NCI-H1694 (cell line): ENCODE measurements around the gene CACNA2D1.

Experiments used
- DNase-seq: peaks from one replicate; lab custom pipeline; 2025; lab: John Stamatoyannopoulos, UW

The CACNA2D1 gene

DNA sequence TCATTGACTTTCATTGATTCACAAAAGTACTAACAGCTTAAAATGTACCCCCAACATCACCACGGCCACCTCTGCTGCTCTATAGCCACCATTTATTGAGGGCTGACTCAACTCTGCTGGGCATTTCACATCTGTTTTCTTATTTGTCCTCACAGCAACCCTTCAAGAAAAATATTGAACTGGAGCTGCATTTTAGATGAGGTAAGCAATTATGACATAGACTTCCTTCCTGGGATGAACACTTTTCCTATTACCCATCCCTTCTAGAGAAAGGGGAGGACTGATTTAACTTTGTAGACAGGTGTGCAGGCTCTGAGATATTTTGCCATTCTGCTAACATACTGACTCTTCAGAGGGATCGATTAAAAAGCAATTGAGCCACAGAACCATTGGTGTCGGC lies 217.4 kb downstream of the CACNA2D1 start:
- DNase-seq = no peak

DNA sequence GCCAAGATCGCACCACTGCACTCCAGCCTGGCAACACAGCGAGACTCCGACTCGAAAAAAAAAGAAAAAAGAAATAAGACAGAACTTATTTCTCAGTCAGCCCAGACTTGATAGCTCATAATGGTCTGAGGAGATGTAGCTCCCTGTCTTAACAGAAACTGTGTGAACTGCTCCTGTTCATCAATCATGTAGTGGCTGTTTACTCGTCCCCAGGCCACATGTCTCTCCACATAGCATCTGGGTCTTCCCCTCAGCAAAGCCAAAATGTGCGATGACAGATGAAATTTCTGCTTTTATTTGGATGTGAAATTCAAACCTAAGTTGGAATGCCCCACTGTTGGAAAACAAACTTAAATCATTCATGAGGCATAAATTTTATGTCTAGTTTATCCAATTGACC lies 219.0 kb downstream of the CACNA2D1 start:
- DNase-seq = peak; percentile 32

DNA sequence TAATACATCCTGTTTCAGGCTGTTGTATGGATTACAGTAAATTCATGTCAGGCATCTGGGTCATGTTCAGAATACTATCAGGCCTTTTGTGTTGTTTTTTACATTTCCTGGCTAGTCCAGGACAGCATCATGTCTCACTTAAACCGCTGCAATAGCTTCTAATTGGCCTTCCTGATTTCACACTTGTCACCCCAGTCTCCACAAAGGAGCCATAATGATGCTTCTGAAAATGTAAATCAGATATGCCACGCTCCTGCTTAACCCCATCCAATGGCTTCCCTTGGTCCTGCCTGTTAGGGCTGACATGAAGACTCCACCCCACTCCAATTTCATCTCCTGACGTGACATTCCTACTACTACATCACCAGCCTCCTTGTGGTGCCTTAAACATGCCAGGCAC lies 220.0 kb downstream of the CACNA2D1 start:
- DNase-seq = no peak

DNA sequence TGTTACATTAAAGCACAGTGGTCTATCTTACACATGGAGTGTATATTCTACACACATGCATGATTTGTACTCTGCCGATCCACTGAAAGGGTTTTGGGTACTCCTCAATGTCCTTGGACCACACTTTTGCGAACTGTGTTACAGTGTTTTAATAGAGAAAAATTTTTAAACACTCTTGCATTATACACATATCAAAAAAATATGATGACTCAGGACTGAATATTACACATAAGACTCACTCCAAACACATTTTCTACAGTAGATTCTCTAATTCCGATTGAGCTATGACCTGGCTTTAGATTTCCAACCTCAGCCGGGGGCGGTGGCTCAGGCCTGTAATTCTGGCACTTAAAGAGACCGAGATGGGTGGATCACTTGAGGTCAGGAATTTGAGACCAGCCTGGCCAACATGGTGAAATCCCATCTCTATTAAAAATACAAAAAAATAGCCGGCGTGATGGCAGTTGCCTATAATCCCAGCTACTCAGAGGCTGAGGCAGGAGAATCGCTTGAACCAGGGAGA lies 222.4 kb downstream of the CACNA2D1 start:
- DNase-seq = no peak

DNA sequence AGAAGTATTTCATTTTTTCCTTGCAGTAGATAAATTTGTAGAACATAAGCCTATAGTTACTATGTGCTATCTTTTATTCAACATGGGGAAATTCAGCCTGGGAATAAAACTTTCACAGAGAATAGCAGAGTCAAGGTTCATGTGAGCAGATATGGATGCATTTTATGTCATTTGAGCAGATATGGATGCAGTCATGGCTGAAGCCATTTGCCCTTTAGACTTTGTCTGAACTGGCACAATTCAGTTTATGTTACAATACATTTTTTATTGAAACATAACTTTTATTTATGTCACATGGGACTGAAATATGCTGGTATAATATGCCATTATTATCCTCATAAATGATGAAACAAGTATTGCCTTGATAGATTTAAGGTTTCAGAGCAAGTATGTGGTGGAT lies 231.1 kb downstream of the CACNA2D1 start:
- no peak for DNase-seq

DNA sequence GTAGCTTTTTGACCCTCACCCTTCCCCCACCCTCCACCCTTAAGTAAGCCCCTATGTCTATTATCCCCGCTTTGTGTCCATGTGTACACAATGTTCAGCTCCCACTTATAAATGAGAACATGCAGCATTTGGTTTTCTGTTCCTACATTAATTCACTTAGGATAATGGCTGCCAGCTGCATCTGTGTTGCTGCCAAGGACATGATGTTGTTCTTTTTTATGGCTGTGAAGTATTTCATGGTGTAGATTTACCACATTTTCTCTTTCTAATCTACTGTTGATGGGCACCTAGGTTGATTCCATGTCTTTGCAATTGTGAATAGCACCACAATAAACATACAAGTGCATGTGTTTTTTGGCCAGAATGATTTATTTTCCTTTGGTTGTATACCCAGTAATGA lies 232.2 kb downstream of the CACNA2D1 start:
- DNase-seq = no peak

DNA sequence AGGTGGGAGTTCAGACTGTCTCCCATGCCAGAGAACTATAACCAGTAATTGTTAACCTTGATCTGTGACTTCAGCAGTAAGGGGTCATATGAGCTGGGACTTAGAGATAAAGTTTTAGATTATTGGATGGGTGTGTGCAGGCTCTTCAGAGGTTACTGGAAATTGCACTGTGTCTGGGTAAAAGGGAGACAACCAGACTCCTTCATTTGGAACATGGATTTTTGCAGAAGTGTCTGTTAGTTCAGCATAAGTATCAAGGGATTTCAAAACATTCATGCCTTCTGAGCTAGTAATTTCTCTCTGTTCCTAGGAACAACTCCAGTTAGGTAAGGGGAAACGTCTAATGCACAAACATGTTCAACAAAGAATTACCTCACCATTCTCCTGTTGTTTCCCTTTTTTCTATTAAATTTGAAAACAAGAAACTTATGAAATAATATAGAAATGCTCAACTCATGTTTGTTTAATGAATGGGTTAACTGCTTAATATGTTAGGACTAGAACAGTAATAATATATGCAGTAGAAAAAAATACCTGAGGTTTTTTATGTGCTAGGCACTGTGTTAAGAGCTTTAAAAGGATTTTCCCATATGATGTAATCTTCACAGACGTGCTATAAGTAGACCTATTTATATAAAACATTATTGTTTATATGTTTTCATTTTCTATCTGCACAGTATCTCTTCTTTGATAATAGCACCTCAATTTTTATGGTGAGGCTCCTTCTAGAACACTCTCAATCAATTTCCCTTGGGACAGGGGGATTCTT lies 233.0 kb downstream of the CACNA2D1 start:
- no peak for DNase-seq

DNA sequence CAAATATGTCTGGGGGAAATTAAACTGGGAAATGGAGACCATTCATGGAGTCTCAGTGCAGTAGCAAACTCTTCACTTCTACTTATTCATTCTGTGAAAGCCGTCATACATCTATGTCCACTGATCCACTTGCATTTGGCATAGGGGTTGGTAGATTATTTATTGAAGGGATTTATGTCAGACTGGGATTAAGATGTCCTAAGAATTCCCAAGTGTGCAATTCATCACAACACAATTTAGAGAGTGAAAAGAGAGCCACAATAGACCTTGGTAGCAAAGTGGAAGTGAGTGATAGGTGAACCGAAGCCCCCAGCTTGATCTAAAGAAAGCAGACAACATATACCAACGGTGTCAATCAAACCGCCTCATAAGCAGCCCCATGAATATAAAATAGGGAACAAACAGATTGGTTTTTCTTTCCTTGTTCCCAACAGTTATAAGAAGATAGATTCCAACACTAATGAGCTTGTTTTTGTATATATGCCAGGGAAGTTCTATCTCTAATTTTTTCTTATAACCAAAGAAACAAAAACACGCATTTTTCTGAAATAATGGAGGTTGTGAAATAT lies 234.3 kb downstream of the CACNA2D1 start:
- no peak for DNase-seq

DNA sequence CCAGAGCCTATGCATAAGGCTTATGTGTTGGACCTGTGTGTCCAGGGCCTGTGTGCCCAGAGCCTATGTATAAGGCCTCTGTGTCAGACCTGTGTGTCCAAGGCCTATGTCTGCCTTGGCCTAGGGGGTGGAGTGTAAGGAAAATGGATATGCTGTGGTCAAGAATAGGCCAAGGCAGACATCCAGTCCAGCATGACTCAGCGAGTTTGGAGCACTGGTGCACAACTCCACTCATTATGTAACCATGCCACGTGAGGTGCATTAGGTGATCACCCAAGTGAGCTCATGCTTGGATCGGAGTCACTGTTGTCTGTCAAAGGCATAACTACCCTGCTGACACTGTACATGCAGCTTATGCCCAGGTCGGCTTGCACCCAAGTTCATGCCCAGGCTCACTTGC lies 238.9 kb downstream of the CACNA2D1 start:
- DNase-seq = no peak

DNA sequence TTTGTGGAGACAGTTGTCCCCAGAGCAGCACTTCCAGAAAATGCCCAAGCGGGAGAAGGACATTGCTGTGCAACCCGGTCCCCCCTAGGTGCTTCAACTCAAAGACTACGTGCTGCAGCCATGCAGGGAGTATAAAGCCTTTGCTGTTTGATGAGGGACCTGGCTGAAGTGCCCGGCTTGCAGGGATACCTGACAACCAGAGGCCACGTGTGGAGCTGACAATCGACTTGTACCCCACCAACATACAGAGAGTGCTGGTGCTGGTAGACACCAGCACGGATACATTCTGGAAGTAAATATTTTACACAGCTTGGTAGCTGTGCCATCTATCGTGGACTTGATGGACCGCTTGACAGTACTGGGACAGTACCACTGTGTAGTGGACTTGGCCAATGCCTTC lies 240.6 kb downstream of the CACNA2D1 start:
- no peak for DNase-seq

DNA sequence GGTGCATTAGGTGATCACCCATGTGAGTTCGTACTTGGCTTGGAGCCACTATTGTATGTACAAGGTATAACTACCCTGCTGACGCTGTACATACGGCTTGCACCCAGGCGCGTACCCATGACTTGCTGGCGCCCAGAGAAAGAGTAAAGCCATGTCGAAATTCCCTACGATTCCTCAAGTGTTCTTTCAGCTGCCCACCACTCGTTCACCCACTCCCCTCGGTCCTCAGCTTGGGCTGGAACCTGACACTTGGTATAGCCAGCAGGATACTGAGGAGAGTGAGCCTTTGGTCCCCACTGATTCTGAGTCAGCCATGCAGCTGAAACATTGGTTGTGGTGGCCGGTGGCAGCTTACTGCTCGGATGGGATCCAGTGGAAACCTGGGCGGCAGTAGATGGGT lies 241.5 kb downstream of the CACNA2D1 start:
- no peak for DNase-seq

DNA sequence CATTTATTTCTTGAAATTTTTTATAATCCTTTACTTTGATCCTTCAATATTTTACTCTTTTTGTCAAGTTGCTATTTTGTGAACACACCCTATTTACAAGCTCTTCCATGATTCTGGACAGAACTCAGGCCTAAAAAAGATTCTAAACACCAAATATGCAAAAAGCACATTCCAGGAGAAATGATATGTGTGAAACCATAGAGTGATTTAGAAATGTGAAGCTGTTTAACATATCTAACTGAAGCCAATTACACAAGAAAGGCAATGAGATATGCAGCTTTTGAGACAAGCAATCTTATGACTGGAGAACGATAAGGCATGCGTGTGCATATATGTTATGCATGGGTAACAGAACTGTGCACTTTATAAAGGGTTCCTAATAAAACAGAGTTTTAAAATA lies 243.0 kb downstream of the CACNA2D1 start:
- DNase-seq = no peak

DNA sequence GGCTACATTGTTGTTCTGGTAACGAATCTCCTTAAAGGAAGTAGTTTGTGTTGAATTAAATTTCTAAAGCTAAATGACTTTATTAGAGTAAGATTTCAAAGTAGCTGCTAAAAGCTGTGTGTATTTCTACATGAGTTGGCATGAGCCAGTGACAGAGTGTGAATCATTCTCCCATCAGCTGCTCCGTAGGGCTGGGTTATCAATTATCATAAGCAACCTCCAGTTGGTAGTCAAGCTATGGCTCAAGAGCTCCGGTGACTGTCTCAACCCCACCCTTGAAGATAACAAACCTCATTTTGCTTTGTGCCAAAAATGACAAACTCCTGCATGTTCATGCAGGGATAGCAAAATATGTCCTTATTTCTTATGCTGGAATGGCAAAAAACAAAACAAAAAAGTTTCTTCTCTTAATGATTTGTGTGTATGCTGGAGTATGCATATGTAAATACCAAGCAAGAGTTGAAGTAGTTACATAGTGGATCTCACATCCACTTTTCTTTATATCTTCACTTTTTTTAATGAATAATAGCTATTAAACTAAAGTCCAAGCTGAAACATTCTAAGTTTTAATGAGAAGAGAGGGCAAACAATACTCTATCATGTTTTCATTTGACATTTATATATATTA lies 249.4 kb downstream of the CACNA2D1 start:
- no peak for DNase-seq

DNA sequence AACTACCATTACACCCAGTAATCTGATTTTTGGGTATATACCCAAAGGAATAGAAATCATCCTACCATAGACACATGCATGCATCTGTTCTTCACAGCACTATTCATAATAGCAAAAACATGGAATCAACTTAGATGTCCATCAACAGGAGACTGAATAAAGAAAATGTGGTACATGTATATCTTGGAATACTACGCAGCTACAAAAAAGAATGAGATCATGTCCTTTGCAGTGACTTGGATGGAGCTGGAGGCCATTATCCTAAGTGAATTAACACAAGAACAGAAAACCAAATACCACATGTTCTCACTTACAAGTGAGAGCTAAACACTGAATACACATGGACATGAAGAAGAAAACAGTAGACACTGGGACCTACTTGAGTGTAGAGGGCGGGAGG lies 254.9 kb downstream of the CACNA2D1 start:
- no peak for DNase-seq

DNA sequence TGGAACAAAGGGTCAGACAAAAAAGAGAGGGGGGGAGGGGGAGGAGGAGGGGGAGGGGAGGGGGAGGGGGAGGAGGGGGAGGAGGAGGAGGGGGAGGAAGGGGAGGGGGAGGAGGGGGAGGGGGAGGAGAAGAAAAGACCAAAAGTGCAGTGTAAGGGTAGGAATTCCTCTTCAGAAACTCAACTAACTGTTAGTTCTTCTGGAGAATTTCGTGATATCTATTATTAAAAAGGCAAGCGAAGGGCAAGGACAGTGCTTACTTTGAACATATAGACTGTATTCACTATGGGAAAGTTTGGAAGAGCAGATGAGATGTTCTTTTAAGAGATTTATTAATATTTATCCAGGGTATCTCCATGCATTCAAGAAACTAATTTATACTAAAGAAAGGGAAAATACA lies 258.1 kb downstream of the CACNA2D1 start:
- no peak for DNase-seq

DNA sequence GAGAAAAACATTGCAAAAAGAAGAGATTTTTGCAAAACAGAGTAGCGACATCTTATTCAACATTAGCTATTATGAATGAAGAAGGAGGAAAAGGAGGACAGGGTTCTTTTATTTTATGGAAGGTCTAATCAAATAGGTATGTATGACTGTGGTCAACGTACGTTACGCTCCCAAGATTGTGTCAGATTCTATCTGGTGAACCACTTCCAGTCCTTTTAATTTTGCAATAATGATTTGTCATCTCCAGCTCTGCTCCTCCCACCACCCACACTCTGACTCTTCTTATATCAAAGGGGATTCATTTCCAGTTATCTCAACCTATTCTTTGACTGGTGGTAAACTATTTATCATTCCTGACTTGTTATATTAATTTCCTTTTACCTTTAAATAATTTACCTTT lies 259.9 kb downstream of the CACNA2D1 start:
- no peak for DNase-seq

DNA sequence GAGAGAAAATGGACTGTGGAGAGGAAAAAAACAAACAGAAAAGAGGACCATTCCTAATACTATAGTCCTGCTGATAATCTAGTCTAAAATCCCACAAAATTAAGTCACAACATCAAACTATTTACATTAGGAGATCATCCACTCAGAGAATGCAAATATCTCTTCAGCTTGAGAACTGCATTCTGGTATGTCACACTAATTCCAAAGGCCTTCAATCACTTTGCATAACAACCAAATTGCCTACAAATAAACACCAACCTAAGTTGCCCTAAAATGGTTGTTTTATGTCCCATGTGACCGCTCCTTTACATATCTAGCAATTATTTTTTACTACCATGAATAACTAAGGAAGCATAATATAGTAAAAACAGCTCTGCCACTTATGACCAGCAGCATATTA lies 264.3 kb downstream of the CACNA2D1 start:
- DNase-seq = no peak

DNA sequence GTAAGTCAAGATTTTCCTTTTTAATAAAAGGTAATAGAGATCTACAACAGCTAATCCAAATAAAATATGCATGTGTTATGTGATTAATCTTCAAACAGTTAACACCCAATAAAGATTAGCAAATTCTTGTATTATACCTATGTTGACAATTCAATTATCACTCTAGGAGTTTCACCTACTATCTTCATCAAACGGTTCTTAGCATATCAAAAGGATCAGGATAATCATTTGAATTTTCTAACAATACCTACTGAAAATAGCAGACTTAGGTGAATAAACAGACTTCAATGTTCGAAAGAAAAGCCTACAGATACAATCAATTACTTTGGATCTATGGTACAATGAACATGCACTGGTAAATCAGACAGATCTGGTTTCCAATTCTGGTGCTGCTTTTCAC lies 268.3 kb downstream of the CACNA2D1 start:
- DNase-seq = no peak

DNA sequence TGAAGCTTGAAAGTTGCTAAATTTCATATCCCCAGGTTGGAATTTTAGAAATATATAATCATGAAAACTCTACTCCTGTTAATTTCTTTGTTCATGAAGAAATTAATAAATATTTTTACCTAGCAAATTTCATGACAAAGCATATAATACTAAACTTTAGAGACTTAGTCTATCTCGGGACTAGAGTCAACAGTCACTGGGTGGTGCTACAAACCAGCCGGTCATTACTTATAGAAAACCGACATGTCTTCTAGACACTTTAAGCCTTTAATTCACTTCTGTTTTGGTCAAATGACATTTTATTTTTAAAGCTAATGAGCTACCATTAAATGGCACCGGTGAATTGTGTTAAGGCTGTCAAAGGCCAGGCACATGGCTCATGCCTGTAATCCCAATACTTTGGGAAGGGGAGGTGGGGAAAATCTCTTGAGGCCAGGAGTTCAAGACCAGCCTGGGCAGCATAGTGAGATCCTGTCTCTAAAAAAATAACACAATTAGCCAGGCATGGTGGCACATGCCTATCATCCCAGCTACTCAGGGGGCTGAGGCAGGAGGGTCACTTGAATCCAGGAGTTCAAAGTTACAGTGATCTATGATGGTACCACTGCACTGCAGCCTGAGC lies 270.1 kb downstream of the CACNA2D1 start:
- DNase-seq = no peak

DNA sequence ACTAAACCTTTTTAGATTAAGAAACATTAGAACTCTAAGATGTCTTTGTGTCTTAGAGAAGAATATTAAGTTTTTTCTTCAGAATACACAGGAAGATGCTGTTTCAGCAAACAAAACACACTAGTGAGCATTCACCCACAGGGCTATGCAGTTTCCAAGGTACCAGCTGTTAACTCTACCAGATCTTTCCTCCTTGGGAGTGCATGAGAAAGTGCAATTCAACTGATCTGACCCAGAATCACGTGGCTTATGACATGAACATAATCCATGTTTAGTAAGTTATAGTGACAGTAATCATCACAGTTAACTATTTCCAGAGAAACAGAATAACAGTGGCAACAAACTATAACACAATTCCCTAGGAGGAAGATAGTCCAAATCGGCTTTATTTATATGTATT lies 270.7 kb downstream of the CACNA2D1 start:
- no peak for DNase-seq

DNA sequence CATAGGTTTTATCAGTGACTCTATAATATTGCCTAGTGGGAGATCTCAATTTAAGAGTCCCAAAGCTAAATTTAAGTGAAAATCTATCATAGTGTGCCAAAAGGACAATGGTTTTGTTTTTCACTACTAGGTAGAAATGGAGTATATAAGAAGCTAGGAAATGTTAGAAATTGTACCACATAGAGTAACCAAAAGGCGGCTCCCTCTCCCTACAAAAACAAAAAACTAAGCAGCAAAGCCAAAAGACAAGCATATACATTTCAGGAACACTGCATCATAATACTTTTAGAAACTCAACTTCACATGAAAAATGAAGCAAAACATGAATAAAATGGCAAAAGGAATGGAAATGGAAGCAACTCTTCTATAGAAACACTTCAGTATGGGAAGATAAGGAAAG lies 271.6 kb downstream of the CACNA2D1 start:
- DNase-seq = no peak

DNA sequence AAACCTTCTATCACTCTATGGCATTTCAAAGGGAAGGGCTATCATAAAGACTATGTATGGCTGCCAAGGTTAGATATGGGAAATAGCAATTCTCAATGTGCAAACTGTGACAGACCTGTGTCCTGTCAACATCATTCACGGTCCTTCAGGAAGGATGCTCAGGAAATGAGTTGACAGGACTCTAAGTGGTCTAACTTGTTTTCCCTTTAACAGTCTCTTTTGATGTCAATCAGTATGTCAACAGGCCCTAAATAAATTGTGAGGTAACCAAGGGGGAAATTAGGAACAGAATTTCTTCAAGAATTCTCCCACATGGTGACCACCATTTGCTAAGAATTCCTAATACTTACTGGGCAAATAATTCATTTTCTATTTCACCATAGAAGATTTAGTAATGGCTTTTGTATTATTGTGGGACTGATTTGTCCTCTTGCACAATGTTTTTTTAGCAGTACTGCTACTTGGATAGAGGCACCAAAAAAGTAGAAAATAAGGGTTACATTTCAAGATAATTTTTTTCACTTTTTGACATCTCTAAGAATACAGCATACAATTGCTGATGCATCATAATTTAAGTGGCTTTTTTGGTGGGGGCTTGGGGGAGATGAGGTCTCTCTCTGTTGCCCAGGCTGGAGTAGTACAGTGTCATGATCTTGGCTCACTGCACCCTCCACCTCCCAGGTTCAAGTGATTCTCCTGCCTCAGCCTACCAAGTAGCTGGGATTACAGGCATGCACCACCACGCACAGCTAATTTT lies 275.8 kb downstream of the CACNA2D1 start:
- DNase-seq = no peak
